Upper lobe of left lung (tissue), 6 donors: ENCODE results near the gene CDX1. TPM values are rescaled to one million over a fixed set of nuclear protein-coding genes. Genes with fewer than 3 reads are reported as not detected.

Source experiments
- ATAC-seq, 2 donors: fragments of 200-7000 bp; cut with Tn5 transposase; one replicate each; pipeline ENCODE4 v1.9.1; 2022; ENCODE audit warnings: mild to moderate bottlenecking in 2 of 2, moderate library complexity in 2 of 2; ENCODE audit not compliant: low FRiP score in 2 of 2
- DNase-seq, 2 donors: peaks; one replicate each; pipeline ENCODE4 v3.0.0-alpha.2; 2019 to 2020
- H3K27ac ChIP-seq, 4 donors: fragments of 200-600 bp; sonication (generic); one replicate each; pipeline ENCODE4 v1.5.1; 2016 to 2019
- H3K27me3 ChIP-seq, 4 donors: fragments of 200-600 bp; sonication (generic); one replicate each; pipeline ENCODE4 v1.5.1; 2017 to 2019
- H3K36me3 ChIP-seq, 4 donors: fragments of 200-600 bp; sonication (generic); one replicate each; pipeline ENCODE4 v1.5.1; 2016 to 2019
- H3K4me1 ChIP-seq, 4 donors: fragments of 200-600 bp; sonication (generic); one replicate each; pipeline ENCODE4 v1.5.1; 2018 to 2019
- H3K4me3 ChIP-seq, 4 donors: fragments of 200-600 bp; sonication (generic); one replicate each; pipeline ENCODE4 v1.5.1; 2017 to 2019; ENCODE audit warnings: mild to moderate bottlenecking in 2 of 4, moderate library complexity in 1 of 4
- H3K9me3 ChIP-seq, 4 donors: fragments of 200-600 bp; sonication (generic); one replicate each; pipeline ENCODE4 v1.5.1; 2018 to 2019
- CTCF ChIP-seq, 6 experiments: fragments of 450-650 bp in 4 of 6; fragments of 200-600 bp in 2 of 6; sonication (generic) in 2 of 6; IDR thresholded peaks; one replicate each; pipeline ENCODE4 v1.5.1; 2016 to 2019; ENCODE audit warnings: antibody characterized with exemption in 6 of 6
- EP300 ChIP-seq, 4 donors: sonication (generic); formaldehyde crosslinking; IDR thresholded peaks; one replicate each; pipeline ENCODE4 v1.5.1; 2017; ENCODE audit warnings: antibody characterized with exemption in 4 of 4, control low read depth in 2 of 4
- POLR2A ChIP-seq, 4 donors: fragments of 450-650 bp; IDR thresholded peaks; one replicate each; pipeline ENCODE4 v1.5.1; 2016 to 2017; ENCODE audit warnings: antibody characterized with exemption in 4 of 4, mild to moderate bottlenecking in 2 of 4
- POLR2AphosphoS5 ChIP-seq, 2 donors: sonication (generic); formaldehyde crosslinking; IDR thresholded peaks; one replicate each; pipeline ENCODE4 v1.5.1; 2017; ENCODE audit warnings: antibody characterized with exemption in 2 of 2
- WGBS, 2 donors: methylation state at CpG; one replicate each; pipeline ENCODE4 v1.1.5; 2017 to 2018; 5-methylcytosine and 5-hydroxymethylcytosine counted together
- total RNA-seq, 6 donors: library from RNA; depleted of rRNA in 4 of 6; stranded (reverse); fragments of >200 nt in 4 of 6; gene quantifications; one replicate each; pipeline versions ENCODE4 v1.1.0 to v1.2.1, GENCODE V29; 2016 to 2021
- donor health status: DM: no; HTN: no; CAD: no; lungs with moderate emphysema.
- donor health status: DM: no; HTN: yes; CAD: no; lungs with severe emphysema.

CDX1 gene
- total RNA-seq, 6 donors from 2014 or later: 0.17 to 0.30 TPM; not detected in 4

DNA sequence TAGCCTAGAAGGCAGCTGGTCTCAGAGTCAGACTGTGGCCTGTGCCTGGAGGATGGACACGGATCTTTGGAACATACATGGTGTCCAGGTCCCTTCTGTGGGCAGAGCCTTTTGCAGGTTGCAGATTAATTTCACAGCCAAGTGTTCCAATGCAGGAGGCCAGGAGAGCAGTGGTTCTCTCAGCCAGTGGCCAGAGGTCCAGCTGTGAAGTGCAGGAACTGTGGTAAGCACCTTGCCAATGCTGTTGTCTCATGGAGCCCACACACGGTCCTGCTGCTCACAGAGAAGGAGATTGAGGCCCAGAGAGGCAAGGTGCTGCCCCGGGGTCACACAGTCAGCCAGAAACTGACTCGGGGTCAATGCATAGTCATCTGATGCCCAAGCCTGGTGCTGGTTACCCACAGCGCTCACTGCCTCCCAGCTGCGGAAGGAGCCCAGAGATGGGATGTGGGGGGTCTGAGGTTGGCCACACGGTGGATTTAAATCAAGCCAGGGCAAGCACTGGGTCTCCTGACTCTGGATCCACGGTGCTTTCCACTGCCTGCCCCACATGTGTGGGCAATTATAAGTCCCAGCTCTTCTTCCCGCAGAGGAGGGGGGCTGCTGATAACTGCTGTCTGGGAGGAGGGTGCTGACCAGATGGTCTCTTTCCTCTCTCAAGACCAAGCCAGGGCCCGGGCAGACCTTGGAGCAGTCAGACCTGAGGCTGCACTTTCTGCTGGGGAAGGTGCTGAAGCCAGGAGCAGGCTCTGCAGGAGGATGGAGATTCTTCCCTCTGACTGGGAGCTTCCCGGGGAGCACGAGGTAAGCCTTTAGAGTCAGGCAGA, 13.7 kb upstream of the CDX1 start:
- Histone ChIP-seq H3K9me3 (no peaks in the 10 kb centered on the region), H3K4me1 (peaks cover 8 to 12% (median 10%) of the 10 kb centered on the region in 4 donors), H3K4me3 (peak overlapping the region in 3 of 4 donors; percentile 36 to 51 (median 40)), H3K27ac (peak overlapping the region; percentile 52 to 91 (median 84)), H3K27me3 (no peaks in the 10 kb centered on the region), H3K36me3 (no peaks in the 10 kb centered on the region)
- no peak for DNase-seq
- WGBS, 2 donors: 69 to 71% methylated on average over 6 to 12 of the region's 12 CpGs
- no peak for ATAC-seq
- no peak for TF ChIP-seq CTCF (IDR thresholded peaks at IDR 0.05)

DNA sequence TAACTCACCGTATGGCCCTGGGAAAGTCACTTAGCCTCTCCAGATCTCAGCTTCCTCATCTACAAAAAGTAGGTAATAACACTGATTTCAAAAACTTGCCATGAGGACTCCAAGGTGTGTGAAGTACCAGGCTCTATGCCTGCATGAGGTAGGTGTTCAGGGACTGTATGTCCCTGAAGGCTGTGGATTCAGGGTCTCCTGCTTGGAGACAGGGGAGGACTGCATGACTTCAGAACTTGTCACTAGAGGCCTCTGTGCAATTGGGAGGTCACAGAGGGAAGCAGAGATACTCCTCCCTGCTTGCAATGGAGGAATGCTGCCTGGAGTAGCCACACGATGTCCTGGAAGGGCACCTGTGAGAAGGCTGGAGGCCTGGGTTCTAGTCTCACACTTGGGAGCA, 13.1 kb upstream of the CDX1 start:
- H3K27ac ChIP-seq: peak overlapping the region; percentile 52 to 91 (median 84)
- WGBS, 2 donors: 67 to 70% methylated on average over 2 of the region's 2 CpGs
- ATAC-seq (no peak), DNase-seq (no peak)
- TF ChIP-seq CTCF (IDR thresholded peaks at IDR 0.05) (no peak), EP300 (IDR thresholded peaks at IDR 0.05) (no peak), POLR2AphosphoS5 (IDR thresholded peaks at IDR 0.05) (no peak), POLR2A (IDR thresholded peaks at IDR 0.05) (no peak)
- H3K9me3 ChIP-seq: no peaks in the 10 kb centered on the region
- no peaks in the 10 kb centered on the region for H3K36me3 ChIP-seq
- peak overlapping the region; percentile 5 to 51 (median 38) for H3K4me3 ChIP-seq
- no peaks in the 10 kb centered on the region for H3K27me3 ChIP-seq
- peaks cover 8 to 12% (median 10%) of the 10 kb centered on the region in 4 donors for H3K4me1 ChIP-seq

GRCh38 chr5:150153957-150154617, 12.5 kb upstream of the CDX1 start:
- Histone ChIP-seq H3K36me3 (no peaks in the 10 kb centered on the region), H3K27me3 (no peaks in the 10 kb centered on the region), H3K27ac (peak overlapping the region; percentile 52 to 91 (median 84)), H3K4me3 (peak overlapping the region; percentile 5 to 51 (median 38)), H3K4me1 (peaks cover 8 to 12% (median 10%) of the 10 kb centered on the region in 4 donors), H3K9me3 (no peaks in the 10 kb centered on the region)
- peak in 1 of 2 donors; percentile 28 for ATAC-seq
- WGBS, 2 donors: 62 to 69% methylated on average over 8 to 9 of the region's 9 CpGs
- DNase-seq: no peak
- TF ChIP-seq EP300 (IDR thresholded peaks at IDR 0.05) (no peak), POLR2AphosphoS5 (IDR thresholded peaks at IDR 0.05) (no peak), POLR2A (IDR thresholded peaks at IDR 0.05) (no peak), CTCF (IDR thresholded peaks at IDR 0.05) (no peak)

- no peaks in the 10 kb centered on the region for H3K9me3 ChIP-seq
- H3K36me3 ChIP-seq: no peaks in the 10 kb centered on the region
- peak overlapping the region; percentile 7 to 51 (median 38) for H3K4me3 ChIP-seq
- 77 to 78% methylated on average over 7 of the region's 7 CpGs for WGBS, 2 donors
- TF ChIP-seq POLR2AphosphoS5 (IDR thresholded peaks at IDR 0.05) (no peak), CTCF (IDR thresholded peaks at IDR 0.05) (no peak)
- peaks cover 8 to 12% (median 10%) of the 10 kb centered on the region in 4 donors for H3K4me1 ChIP-seq
- DNase-seq (no peak), ATAC-seq (no peak)
- no peaks in the 10 kb centered on the region for H3K27me3 ChIP-seq
- peak overlapping the region; percentile 52 to 91 (median 84) for H3K27ac ChIP-seq
Observed at GRCh38 chr5:150154618-150155128, 11.9 kb upstream of the CDX1 start.
